Measurements from ENCODE around the gene REN. TPM values are rescaled to one million over a fixed set of nuclear protein-coding genes. Genes with fewer than 3 reads are reported as not detected.

REN gene
- total and polyA plus RNA-seq, 9 of the 15 experiments (the other 6 are each of a cell fraction or from before 2014, with no cell fraction given), result 1.7 to 9.9 (median 3.1) TPM

DNA sequence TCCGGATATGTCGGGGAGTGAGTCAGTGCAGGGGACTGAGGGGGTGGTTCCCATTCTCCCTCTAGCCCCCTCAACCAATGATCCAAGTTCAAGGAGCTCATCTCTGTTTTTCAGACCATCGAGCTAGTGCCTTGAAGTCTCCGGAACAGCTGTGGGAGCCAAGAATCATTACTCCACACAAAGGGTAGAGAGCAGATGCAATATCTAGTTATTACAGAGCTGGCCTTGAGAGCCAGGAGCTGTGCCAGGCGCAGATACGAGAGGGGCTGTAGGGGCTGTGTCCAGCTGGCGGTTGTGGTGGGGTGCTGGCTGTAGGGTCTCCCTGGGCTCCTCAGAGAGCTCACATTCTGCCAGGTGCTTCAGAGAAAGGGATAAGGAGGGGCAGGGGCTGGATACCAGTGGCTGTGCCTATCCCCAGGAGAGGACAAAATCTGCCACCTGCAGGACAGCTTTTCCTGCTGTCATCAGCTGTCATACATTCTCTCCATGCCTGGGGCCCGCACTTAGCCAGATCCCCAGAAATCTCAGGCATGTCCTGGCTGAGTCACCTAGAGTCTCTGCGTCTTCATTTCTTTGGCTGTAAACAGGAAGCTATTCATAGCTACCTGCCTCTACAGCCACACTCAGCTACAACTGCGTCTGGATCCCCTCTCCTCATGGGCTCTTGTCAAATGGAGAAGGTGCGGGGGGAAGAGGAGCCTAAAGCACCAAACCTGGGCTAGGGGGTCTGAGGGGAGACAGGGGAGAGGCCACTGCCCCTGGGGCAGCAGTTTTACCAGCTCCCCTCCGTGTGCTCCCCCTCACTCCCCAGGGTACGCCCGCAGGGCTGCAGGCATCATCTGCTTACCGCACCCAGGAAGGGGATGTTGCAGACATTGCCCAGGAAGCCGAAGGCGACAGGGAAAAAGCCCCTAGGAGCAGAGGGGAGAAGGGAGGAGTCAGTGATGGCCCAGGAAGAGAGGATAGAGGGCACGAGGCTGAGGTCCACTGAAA lies 32.5 kb upstream of the REN start (continued):
- TF ChIP-seq CLOCK (CRISPR knock-in tag; IDR thresholded peaks at IDR 0.05; ENCODE audit: borderline replicate concordance) (no peak), E2F1 (CRISPR knock-in tag; IDR thresholded peaks at IDR 0.05) (no peak), ELF1 (tag; IDR thresholded peaks at IDR 0.05) (no peak), ZNF644 (tag; IDR thresholded peaks at IDR 0.05; ENCODE audit: low read depth) (no peak), BRF2 (IDR thresholded peaks at IDR 0.05; ENCODE audit: borderline replicate concordance, insufficient read depth, insufficient read length) (no peak), STAT5B (CRISPR knock-in tag; IDR thresholded peaks at IDR 0.05) (no peak), RHOXF2B (CRISPR knock-in tag; conservative IDR thresholded peaks at IDR 0.05) (no peak), TEAD1 (CRISPR knock-in tag; IDR thresholded peaks at IDR 0.05) (peak in 1 of 2 experiments; percentile 23; a peak in 1 of 4 replicates), SMARCA4 (IDR thresholded peaks at IDR 0.05) (no peak), L3MBTL2 (IDR thresholded peaks at IDR 0.05) (no peak), RBM34 (IDR thresholded peaks at IDR 0.05; ENCODE audit: borderline replicate concordance, insufficient read depth, low read length) (no peak), ZBTB17 (CRISPR knock-in tag; IDR thresholded peaks at IDR 0.05) (no peak), CEBPG (CRISPR knock-in tag; IDR thresholded peaks at IDR 0.05) (no peak), CEBPG (tag; conservative IDR thresholded peaks at IDR 0.05 in 1 of 2, IDR thresholded peaks at IDR 0.05 in 1 of 2) (no peak), CREM (IDR thresholded peaks at IDR 0.05; ENCODE audit: low read depth) (no peak), MBD1 (CRISPR knock-in tag; IDR thresholded peaks at IDR 0.05) (no peak), KDM5B (IDR thresholded peaks at IDR 0.05; ENCODE audit: insufficient replicate concordance, low read depth, low read length) (peak; percentile 25)
- TF ChIP-seq, protein P1, sequence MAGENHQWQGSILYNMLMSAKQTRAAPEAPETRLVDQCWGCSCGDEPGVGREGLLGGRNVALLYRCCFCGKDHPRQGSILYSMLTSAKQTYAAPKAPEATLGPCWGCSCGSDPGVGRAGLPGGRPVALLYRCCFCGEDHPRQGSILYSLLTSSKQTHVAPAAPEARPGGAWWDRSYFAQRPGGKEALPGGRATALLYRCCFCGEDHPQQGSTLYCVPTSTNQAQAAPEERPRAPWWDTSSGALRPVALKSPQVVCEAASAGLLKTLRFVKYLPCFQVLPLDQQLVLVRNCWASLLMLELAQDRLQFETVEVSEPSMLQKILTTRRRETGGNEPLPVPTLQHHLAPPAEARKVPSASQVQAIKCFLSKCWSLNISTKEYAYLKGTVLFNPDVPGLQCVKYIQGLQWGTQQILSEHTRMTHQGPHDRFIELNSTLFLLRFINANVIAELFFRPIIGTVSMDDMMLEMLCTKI (IDR thresholded peaks at IDR 0.05; ENCODE audit: partially characterized antibody), result no peak

All from K562 (cell line).